GM18499 (cell line): ENCODE results near the gene NLRP12.
"Not testable (repeated sequence)": the region's sequence is repeated elsewhere in the genome, so short reads cannot be mapped to it uniquely, and the experiment has no call there.

Experiments used
- ATAC-seq: cut with Tn5 transposase; IDR thresholded peaks from one replicate; pipeline ENCODE4 v1.9.1; 2021; ENCODE audit warnings: moderate number of reproducible peaks; ENCODE audit not compliant: insufficient read depth, unreplicated experiment

The NLRP12 gene

GRCh38 chr19:53824134-53824611, at the start of gene NLRP12:
Gene NLRP12 (minus strand): TSS chr19:53824314. CDS start chr19:53824174, 140 bp downstream.
- ATAC-seq = no peak

DNA sequence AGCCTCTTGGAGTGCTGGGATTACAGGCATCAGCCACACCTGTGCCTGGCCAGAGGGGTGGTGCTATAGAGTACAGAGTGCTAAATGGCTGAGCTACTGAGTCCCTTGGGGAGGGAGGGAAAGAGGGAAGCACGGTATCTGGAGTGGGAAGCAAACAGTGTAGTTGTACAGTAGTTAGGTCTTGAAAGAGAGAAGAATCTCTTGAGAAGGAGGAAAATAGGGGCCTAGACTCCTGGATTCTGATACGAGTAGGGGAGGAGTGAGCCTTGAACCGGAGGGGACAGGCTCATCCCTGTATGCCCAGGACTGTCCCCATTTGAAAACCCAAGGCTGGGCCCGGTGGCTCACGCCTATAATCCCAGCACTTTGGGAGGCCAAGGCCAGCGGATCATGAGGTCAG, 48.6 kb upstream of the NLRP12 start:
- no peak for ATAC-seq

DNA sequence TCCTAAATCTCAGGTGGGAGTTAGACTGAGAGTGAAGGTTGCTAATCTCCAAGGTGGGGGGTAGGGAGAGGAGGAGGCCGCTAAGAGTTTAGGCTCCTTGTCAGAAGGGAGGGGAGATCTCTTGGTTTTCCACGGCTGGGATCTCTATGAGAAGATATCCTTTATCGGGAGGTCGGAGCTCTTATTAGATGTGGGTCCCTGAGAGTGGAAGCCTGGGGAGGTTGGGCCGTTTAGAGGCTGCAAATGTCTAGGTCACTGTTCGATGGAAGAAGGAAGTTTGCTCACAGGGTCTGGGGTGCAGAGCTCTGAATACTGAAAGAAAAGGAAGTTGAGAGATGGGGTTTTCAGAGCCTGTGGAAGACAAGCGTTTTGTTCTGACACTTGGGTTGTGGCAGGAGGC, 47.3 kb upstream of the NLRP12 start:
- no peak for ATAC-seq

DNA sequence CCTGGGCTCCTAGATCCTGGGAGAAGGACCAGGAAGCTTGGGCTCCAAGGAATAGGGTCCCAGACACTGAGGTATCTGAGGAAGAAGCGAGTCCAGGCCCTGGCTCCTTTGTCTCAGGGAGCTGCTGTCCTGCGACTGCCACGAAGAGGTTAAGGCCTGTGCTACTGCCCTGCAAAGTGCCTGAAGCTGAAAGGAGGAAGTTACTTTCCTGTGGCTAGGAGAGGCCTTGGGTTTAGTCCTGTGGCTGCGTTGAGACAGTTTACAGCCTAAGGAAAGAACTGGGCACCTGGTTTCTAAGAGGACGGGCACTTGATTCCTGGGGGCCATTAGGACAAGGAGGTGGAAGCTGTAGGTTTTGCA, 46.4 kb upstream of the NLRP12 start:
- no peak for ATAC-seq

DNA sequence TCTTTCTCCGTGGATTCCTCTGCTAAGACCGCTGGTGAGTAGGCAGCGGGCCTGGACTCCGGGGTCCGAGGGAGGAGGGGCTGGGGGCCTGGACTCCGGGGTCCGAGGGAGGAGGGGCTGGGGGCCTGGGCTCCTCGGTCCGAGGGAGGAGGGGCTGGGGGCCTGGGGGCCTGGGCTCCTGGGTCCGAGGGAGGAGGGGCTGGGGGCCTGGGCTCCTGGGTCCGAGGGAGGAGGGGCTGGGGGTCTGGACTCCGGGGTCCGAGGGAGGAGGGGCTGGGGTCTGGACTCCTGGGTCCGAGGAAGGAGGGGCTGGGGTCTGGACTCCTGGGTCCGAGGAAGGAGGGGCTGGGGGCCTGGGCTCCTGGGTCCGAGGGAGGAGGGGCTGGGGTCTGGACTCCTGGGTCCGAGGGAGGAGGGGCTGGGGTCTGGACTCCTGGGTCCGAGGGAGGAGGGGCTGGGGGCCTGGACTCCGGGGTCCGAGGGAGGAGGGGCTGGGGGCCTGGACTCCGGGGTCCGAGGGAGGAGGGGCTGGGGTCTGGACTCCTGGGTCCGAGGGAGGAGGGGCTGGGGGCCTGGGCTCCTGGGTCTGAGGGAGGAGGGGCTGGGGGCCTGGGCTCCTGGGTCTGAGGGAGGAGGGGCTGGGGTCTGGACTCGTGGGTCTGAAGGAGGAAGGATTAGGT, 45.8 kb upstream of the NLRP12 start:
- ATAC-seq = not testable (repeated sequence)

DNA sequence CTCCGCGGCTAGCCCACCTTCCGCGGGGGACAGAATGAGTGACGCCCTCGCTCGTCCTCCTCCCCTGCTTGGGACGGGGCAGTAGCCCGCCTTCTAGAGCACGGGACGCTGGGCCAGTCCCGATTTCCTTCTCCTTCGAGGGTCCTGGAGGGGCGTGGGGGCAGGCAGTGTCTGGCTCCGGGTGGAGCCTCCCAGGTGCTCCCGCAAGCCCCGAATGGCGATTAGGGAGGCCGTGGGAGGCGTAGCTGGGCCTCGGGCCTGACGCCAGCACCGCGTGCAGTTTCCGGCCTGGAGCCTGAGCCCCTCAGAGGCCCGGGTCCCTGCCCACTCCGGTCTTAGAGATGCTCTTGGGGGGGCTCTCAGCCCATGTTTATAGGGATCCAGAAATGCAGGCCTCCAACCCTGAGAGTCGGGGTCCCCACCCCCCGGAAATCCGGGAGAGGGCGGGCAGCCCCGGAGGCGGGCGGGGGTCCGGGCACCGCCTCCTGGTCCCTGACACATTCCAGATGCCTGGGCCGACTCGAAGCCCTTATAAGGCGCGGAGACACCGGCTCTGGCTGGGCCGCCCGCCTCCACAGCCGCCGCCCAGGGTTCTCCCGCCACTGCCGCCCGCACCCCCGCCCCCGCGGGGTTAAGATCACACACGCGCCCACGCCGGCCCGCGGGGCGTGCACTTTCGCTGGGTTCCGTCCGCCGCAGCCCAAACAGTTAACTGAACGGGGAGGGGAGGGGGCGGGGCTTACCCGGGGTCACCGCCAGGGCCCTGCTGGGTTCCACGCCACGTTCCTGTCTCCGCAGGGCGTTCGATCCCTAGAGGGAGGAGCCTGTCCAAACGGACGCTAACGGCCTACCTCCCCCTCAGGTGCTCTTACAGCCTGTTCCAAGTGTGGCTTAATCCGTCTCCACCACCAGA, 45.0 kb upstream of the NLRP12 start:
- ATAC-seq = no peak

DNA sequence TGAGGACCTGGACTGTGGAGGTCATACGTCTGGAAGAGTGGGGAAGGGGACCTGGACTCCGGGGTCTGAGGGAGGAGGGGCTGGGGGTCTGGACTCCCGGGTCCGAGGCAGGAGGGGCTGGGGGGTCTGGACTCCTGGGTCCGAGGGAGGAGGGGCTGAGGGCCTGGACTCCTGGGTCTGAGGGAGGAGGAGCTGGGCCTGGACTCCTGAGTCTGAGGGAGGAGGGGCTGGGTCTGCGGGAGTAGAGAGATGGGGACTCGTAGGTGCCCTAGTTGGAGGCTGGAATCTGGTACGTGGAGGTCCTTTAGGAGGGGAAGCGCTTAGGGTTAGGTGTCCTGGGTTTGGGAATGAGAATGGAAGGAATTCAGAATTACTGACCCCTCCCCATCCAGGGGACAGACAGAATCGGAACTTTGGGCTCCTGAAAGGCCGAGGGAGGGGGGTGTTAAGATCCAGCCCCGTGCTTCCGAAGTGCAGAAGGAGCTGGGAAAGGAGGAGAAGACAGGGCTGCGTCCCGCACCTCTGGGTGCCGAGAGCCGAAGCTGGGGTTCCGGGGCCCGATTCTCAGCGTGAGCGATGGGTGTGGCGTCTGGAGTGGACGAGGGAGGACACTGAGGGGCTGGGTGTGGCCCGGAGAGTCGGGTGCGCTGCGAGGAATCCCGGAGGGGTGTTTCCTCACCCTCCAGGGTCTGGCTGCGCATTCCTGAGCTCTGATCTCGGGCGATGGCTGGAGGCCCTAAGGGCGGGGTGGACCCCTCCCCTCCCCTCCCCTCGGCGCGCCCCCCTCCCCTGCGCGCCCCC, 44.2 kb upstream of the NLRP12 start:
- ATAC-seq = no peak

- no peak for ATAC-seq
These were observed 43.3 kb upstream of the NLRP12 start, which contains the start of gene MYADM for GRCh38 chr19:53867225-53868090. Gene MYADM (plus strand): TSS chr19:53867883. CDS start chr19:53873530, 5,647 bp downstream.

DNA sequence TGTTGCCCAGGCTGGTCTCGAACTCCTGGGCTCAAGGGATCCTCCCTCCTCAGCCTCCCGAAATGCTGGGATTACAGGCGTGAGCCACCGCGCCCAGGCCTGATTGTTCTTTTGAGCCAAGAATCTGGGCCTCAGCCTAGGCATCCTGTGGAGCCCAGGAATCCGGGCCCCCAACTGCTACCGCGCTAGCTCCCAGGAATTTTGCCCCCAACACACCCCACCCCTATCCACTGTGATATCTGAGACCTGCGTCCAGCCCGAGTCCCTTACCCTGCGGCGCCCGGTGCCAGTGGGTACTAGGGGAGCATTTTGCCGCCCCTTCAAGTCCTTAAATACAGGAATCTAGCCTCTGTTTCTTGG, 42.7 kb upstream of the NLRP12 start:
- no peak for ATAC-seq

DNA sequence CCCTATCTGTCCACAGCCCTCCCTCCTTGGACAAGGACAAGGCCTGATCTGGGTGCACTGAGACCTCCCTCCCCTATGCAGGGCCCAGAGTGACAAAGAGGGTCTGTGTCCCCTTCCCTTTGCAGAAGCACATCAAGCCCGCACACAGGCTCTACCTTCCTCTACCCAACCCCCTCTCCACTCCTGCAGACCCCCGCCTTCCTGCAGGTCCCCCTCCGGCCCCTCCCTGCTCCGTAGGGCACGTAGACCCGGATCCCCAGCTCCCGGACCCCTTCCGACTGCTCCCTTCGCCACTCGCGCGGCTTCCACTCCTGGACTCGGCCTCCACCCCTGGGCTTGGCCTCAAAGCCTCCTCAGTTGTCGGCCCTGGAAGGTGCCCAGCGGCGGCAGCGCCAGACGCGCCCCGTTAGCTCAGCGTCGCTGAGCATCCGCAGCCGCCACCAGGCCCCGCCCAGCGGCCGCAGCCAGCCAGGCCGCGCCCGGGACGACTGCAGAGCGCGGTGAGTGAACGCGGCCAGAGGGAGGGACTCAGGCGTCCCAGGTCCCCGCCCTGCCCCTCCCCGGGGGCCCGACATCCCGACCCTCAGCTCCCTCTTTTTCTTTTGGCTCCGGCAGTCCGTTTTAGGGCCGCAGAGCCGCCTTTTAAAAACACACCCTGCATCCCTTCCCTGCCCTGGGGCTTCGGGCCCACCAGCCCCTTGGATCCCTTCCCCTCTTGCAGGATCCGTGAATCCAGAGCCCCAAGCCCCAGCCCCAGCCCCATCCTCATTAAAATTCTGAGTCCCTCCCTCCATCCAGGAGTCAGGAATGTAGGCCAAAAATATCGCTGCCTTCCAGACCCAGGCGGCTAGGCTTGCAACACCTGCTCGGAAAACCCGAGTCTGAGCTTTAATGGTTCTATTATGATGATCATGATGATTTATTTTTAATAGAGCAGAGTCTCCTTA, 42.1 kb upstream of the NLRP12 start:
- ATAC-seq = no peak

DNA sequence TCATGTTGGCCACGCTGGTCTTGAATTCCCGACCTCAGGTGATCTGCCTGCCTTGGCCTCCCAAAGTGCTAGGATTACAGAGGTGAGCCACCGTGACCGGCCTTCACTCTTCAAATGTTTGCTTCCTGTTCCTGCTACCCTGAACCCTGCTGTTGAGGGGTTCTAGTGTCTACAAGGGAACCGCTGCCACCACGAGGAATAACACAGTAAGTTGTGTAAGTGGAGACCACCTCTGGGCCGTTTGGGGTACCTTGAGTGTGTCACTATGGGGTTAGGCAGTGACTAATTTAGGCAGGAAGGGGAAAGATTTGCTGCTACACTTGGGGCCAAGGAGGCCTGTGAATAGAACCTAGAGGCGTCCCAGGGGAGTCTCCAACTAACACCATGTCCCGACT, 41.4 kb upstream of the NLRP12 start:
- no peak for ATAC-seq

DNA sequence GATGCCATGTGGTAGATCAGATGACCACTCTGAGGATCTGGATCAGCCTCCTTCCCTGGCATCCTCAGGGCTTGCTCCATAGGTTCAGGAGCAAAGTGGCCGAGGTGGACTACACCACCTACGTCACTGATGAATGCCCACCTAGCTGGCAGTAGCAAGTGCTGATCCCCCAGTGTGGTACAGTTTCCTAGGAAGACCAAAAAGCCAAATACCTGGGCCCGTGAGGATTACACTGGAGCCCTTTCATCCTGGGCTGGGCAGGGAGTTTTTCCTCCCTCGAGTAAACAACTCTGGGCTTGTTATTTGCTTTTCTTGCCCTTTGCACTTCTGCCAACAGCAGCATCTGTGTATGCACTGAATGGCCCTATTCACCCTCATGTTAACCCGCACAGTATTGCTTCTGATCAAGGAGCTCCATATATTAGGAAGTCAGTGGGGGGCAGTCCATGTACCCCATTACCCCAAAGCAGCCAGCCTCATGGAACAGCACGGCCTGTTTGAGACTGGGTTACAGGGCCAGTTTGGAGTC, 40.3 kb upstream of the NLRP12 start:
- no peak for ATAC-seq

GRCh38 chr19:53853707-53854106, 29.6 kb upstream of the NLRP12 start:
- ATAC-seq = no peak

GRCh38 chr19:53849237-53849676, 25.1 kb upstream of the NLRP12 start:
- no peak for ATAC-seq

DNA sequence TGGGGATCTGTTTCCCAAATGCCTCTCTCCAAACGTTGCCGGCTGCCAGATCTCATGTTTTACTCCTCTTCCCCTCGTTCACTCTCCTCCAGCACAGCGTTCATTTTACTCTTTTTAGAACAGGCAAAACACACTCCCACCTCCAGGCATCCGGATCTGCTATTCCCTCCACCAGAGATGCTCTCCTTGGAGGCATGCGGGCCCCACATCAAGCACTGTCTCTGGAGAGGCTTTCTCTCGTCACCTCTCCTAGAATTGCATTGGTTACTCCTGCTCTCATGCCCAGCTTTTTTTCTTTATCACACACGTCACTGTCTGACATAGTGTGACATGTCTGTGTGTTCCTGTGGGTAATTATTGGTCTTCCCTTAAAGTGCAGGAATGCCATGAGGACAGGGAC, 23.4 kb upstream of the NLRP12 start:
- ATAC-seq = no peak

DNA sequence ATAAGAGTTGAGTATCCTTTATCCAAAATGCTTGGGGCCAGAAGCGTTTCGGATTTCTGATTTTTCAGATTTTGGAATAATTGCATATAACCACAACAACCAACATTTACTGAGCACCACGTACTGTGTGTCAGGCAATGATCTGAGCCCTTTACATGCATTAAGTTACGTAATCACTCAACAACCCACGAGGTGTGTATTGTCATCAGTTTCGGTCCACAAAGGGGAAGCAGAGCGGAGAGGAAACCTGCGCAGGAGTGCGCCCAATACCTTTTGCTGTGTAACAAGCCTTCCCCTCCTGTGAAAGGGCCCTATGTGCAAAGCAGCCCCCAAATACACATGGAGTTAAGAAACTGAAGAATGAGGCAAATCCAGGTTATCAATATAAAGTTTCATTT, 20.7 kb upstream of the NLRP12 start:
- ATAC-seq = no peak

DNA sequence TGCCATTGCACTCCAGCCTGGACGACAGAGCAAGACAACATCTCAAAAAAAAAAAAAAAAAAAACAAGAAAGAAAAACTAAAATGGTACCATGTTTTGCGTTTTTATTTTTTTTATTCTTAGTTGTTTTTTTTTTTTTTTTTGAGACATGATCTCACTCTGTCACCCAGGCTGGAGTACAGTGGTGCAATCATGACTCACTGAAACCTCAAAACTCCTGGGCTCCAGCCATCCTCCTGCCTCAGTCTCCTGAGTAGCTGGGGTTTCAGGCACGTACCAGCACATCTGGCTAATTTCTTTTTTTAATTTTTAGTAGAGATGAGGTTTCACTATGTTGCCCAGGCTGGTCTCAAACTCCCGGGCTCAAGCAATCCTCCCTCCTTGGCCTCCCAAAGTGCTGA, 16.8 kb upstream of the NLRP12 start:
- not testable (repeated sequence) for ATAC-seq

GRCh38 chr19:53840241-53840640, 16.1 kb upstream of the NLRP12 start:
- ATAC-seq = not testable (repeated sequence)
